ENCODE measurements around the gene FOXL1. TPM values are rescaled to one million over a fixed set of nuclear protein-coding genes. Genes with fewer than 3 reads are reported as not detected.

Gene FOXL1
- total RNA-seq, 1 donor from 2014 or later, result under 0.01 TPM

- peaks cover 0 to 10% (median 4%) of the 10 kb centered on the region in 3 donors for H3K27me3 ChIP-seq (ENCODE audit: control insufficient read depth in 3 of 3, insufficient read depth in 3 of 3, low read length in 3 of 3)
- H3K36me3 ChIP-seq (ENCODE audit: control insufficient read depth in 3 of 3, insufficient read depth in 3 of 3, low read length in 3 of 3), result no peaks in the 10 kb centered on the region
- H3K4me1 ChIP-seq (ENCODE audit: control insufficient read depth in 3 of 3, insufficient read depth in 3 of 3, low read length in 3 of 3), result peaks cover 21 to 43% (median 33%) of the 10 kb centered on the region in 3 donors
- H3K27ac ChIP-seq (ENCODE audit: low read depth, low read length), result peak overlapping the region; percentile 18
- no peak overlapping the region for H3K9ac ChIP-seq (ENCODE audit: low read depth in 1 of 3, low read length in 3 of 3)
- no peak overlapping the region for H3K4me3 ChIP-seq (ENCODE audit: low read length in 3 of 3)
- no peaks in the 10 kb centered on the region for H3K9me3 ChIP-seq (ENCODE audit: control insufficient read depth in 3 of 3, low read length in 3 of 3)
Measured at GRCh38 chr16:86611525-86611855, 33.1 kb downstream of the FOXL1 start.

- no peak overlapping the region for H3K27ac ChIP-seq (ENCODE audit: low read depth, low read length)
- H3K4me1 ChIP-seq (ENCODE audit: control insufficient read depth in 3 of 3, insufficient read depth in 3 of 3, low read length in 3 of 3), result peaks cover 21 to 43% (median 33%) of the 10 kb centered on the region in 3 donors
- H3K9me3 ChIP-seq (ENCODE audit: control insufficient read depth in 3 of 3, low read length in 3 of 3), result no peaks in the 10 kb centered on the region
- no peak overlapping the region for H3K4me3 ChIP-seq (ENCODE audit: low read length in 3 of 3)
- H3K27me3 ChIP-seq (ENCODE audit: control insufficient read depth in 3 of 3, insufficient read depth in 3 of 3, low read length in 3 of 3), result peaks cover 0 to 10% (median 4%) of the 10 kb centered on the region in 3 donors
- H3K36me3 ChIP-seq (ENCODE audit: control insufficient read depth in 3 of 3, insufficient read depth in 3 of 3, low read length in 3 of 3), result no peaks in the 10 kb centered on the region
- H3K9ac ChIP-seq (ENCODE audit: low read depth in 1 of 3, low read length in 3 of 3), result no peak overlapping the region
Measured at GRCh38 chr16:86611941-86612340, 33.6 kb downstream of the FOXL1 start.

GRCh38 chr16:86614699-86615098 is 36.4 kb downstream of the FOXL1 start:
- peaks cover 21 to 30% (median 21%) of the 10 kb centered on the region in 3 donors for H3K4me1 ChIP-seq (ENCODE audit: control insufficient read depth in 3 of 3, insufficient read depth in 3 of 3, low read length in 3 of 3)
- H3K4me3 ChIP-seq (ENCODE audit: low read length in 3 of 3), result peak overlapping the region in 2 of 3 donors; percentile 2 to 9
- H3K36me3 ChIP-seq (ENCODE audit: control insufficient read depth in 3 of 3, insufficient read depth in 3 of 3, low read length in 3 of 3), result no peaks in the 10 kb centered on the region
- H3K9ac ChIP-seq (ENCODE audit: low read depth in 1 of 3, low read length in 3 of 3), result peak overlapping the region in 1 of 3 donors; percentile 13
- H3K27me3 ChIP-seq (ENCODE audit: control insufficient read depth in 3 of 3, insufficient read depth in 3 of 3, low read length in 3 of 3), result peaks cover 3 to 5% (median 4%) of the 10 kb centered on the region in 3 donors
- no peak overlapping the region for H3K27ac ChIP-seq (ENCODE audit: low read depth, low read length)
- no peaks in the 10 kb centered on the region for H3K9me3 ChIP-seq (ENCODE audit: control insufficient read depth in 3 of 3, low read length in 3 of 3)

GRCh38 chr16:86616906-86617305 is 38.6 kb downstream of the FOXL1 start:
- H3K9me3 ChIP-seq (ENCODE audit: control insufficient read depth in 3 of 3, low read length in 3 of 3), result peaks cover 0 to 2% (median 0%) of the 10 kb centered on the region in 3 donors
- H3K27me3 ChIP-seq (ENCODE audit: control insufficient read depth in 3 of 3, insufficient read depth in 3 of 3, low read length in 3 of 3), result peaks cover 0 to 7% (median 4%) of the 10 kb centered on the region in 3 donors
- H3K4me1 ChIP-seq (ENCODE audit: control insufficient read depth in 3 of 3, insufficient read depth in 3 of 3, low read length in 3 of 3), result peaks cover 8 to 14% (median 11%) of the 10 kb centered on the region in 3 donors
- no peak overlapping the region for H3K4me3 ChIP-seq (ENCODE audit: low read length in 3 of 3)
- H3K27ac ChIP-seq (ENCODE audit: low read depth, low read length), result no peak overlapping the region
- no peak overlapping the region for H3K9ac ChIP-seq (ENCODE audit: low read depth in 1 of 3, low read length in 3 of 3)
- no peaks in the 10 kb centered on the region for H3K36me3 ChIP-seq (ENCODE audit: control insufficient read depth in 3 of 3, insufficient read depth in 3 of 3, low read length in 3 of 3)

GRCh38 chr16:86618431-86619238 is 40.3 kb downstream of the FOXL1 start:
- Histone ChIP-seq H3K4me1 (ENCODE audit: control insufficient read depth in 3 of 3, insufficient read depth in 3 of 3, low read length in 3 of 3) (peaks cover 8 to 14% (median 10%) of the 10 kb centered on the region in 3 donors), H3K9ac (ENCODE audit: low read depth in 1 of 3, low read length in 3 of 3) (no peak overlapping the region), H3K36me3 (ENCODE audit: control insufficient read depth in 3 of 3, insufficient read depth in 3 of 3, low read length in 3 of 3) (no peaks in the 10 kb centered on the region), H3K27ac (ENCODE audit: low read depth, low read length) (no peak overlapping the region), H3K9me3 (ENCODE audit: control insufficient read depth in 3 of 3, low read length in 3 of 3) (peaks cover 0 to 2% (median 0%) of the 10 kb centered on the region in 3 donors), H3K27me3 (ENCODE audit: control insufficient read depth in 3 of 3, insufficient read depth in 3 of 3, low read length in 3 of 3) (peaks cover 0 to 8% (median 7%) of the 10 kb centered on the region in 3 donors), H3K4me3 (ENCODE audit: low read length in 3 of 3) (peak overlapping the region in 2 of 3 donors; percentile 36 to 56)

GRCh38 chr16:86619239-86619794 is 41.0 kb downstream of the FOXL1 start:
- no peak overlapping the region for H3K27ac ChIP-seq (ENCODE audit: low read depth, low read length)
- peaks cover 0 to 2% (median 0%) of the 10 kb centered on the region in 3 donors for H3K9me3 ChIP-seq (ENCODE audit: control insufficient read depth in 3 of 3, low read length in 3 of 3)
- peaks cover 6 to 9% (median 8%) of the 10 kb centered on the region in 3 donors for H3K4me1 ChIP-seq (ENCODE audit: control insufficient read depth in 3 of 3, insufficient read depth in 3 of 3, low read length in 3 of 3)
- peaks cover 0 to 8% (median 7%) of the 10 kb centered on the region in 3 donors for H3K27me3 ChIP-seq (ENCODE audit: control insufficient read depth in 3 of 3, insufficient read depth in 3 of 3, low read length in 3 of 3)
- no peaks in the 10 kb centered on the region for H3K36me3 ChIP-seq (ENCODE audit: control insufficient read depth in 3 of 3, insufficient read depth in 3 of 3, low read length in 3 of 3)
- H3K9ac ChIP-seq (ENCODE audit: low read depth in 1 of 3, low read length in 3 of 3), result no peak overlapping the region
- peak overlapping the region in 2 of 3 donors; percentile 36 to 56 for H3K4me3 ChIP-seq (ENCODE audit: low read length in 3 of 3)

- Histone ChIP-seq H3K36me3 (ENCODE audit: control insufficient read depth in 3 of 3, insufficient read depth in 3 of 3, low read length in 3 of 3) (no peaks in the 10 kb centered on the region), H3K9ac (ENCODE audit: low read depth in 1 of 3, low read length in 3 of 3) (no peak overlapping the region), H3K4me3 (ENCODE audit: low read length in 3 of 3) (no peak overlapping the region), H3K9me3 (ENCODE audit: control insufficient read depth in 3 of 3, low read length in 3 of 3) (peaks cover 0 to 2% (median 0%) of the 10 kb centered on the region in 3 donors), H3K27me3 (ENCODE audit: control insufficient read depth in 3 of 3, insufficient read depth in 3 of 3, low read length in 3 of 3) (peaks cover 0 to 10% (median 7%) of the 10 kb centered on the region in 3 donors), H3K27ac (ENCODE audit: low read depth, low read length) (no peak overlapping the region), H3K4me1 (ENCODE audit: control insufficient read depth in 3 of 3, insufficient read depth in 3 of 3, low read length in 3 of 3) (peaks cover 0 to 2% (median 1%) of the 10 kb centered on the region in 3 donors)
Measured at GRCh38 chr16:86620184-86620583, 41.8 kb downstream of the FOXL1 start.

- Histone ChIP-seq H3K9ac (ENCODE audit: low read depth in 1 of 3, low read length in 3 of 3) (no peak overlapping the region), H3K9me3 (ENCODE audit: control insufficient read depth in 3 of 3, low read length in 3 of 3) (peaks cover 0 to 2% (median 0%) of the 10 kb centered on the region in 3 donors), H3K27ac (ENCODE audit: low read depth, low read length) (no peak overlapping the region), H3K27me3 (ENCODE audit: control insufficient read depth in 3 of 3, insufficient read depth in 3 of 3, low read length in 3 of 3) (peaks cover under 1 to 10% (median 7%) of the 10 kb centered on the region in 3 donors), H3K4me1 (ENCODE audit: control insufficient read depth in 3 of 3, insufficient read depth in 3 of 3, low read length in 3 of 3) (no peaks in the 10 kb centered on the region), H3K4me3 (ENCODE audit: low read length in 3 of 3) (no peak overlapping the region), H3K36me3 (ENCODE audit: control insufficient read depth in 3 of 3, insufficient read depth in 3 of 3, low read length in 3 of 3) (no peaks in the 10 kb centered on the region)
Measured at GRCh38 chr16:86621966-86622365, 43.6 kb downstream of the FOXL1 start.

- peaks cover 0 to 2% (median 0%) of the 10 kb centered on the region in 3 donors for H3K9me3 ChIP-seq (ENCODE audit: control insufficient read depth in 3 of 3, low read length in 3 of 3)
- no peak overlapping the region for H3K9ac ChIP-seq (ENCODE audit: low read depth in 1 of 3, low read length in 3 of 3)
- H3K4me1 ChIP-seq (ENCODE audit: control insufficient read depth in 3 of 3, insufficient read depth in 3 of 3, low read length in 3 of 3), result no peaks in the 10 kb centered on the region
- peaks cover 6 to 10% (median 7%) of the 10 kb centered on the region in 3 donors for H3K27me3 ChIP-seq (ENCODE audit: control insufficient read depth in 3 of 3, insufficient read depth in 3 of 3, low read length in 3 of 3)
- H3K27ac ChIP-seq (ENCODE audit: low read depth, low read length), result no peak overlapping the region
- no peaks in the 10 kb centered on the region for H3K36me3 ChIP-seq (ENCODE audit: control insufficient read depth in 3 of 3, insufficient read depth in 3 of 3, low read length in 3 of 3)
- H3K4me3 ChIP-seq (ENCODE audit: low read length in 3 of 3), result no peak overlapping the region
Measured at GRCh38 chr16:86622700-86623615, 44.6 kb downstream of the FOXL1 start.

Data from skeletal muscle tissue (tissue), 4 donors.